Stimulated activated CD8-positive, alpha-beta memory T cell treated with anti-CD3 and anti-CD28 coated beads, Interleukin-7, amount 100 ng/mL, for 24 hours (primary cell): ENCODE results near the gene CFAP46.
"Not testable (repeated sequence)": the region's sequence is repeated elsewhere in the genome, so short reads cannot be mapped to it uniquely, and the experiment has no call there.

Experiments
- DNase-seq: peaks from one replicate; pipeline ENCODE4 v3.0.0-alpha.2; 2020; ENCODE audit warnings: low read depth

CFAP46 gene

GRCh38 chr10:132861116-132861691, 81.2 kb downstream of the CFAP46 start:
- DNase-seq, result no peak

DNA sequence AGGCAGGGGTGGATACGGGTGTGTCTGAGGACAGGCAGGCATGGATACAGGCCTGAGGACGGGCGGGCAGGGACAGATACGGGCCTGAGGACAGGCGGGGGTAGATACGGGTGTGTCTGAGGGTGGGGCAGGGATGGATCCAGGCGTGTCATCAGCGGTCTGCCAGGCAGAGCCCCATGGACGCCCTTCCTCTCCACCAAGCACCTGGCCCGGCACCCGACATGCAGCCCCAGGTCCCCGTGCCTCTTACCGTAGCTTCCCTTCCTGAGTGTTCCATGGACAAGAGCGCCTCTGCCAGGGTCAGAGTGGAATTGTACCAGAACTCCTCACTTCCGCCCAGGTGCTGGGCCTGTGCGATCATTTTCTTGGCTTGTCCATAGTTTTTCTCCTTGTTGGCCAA, 81.8 kb downstream of the CFAP46 start:
- no peak for DNase-seq

DNA sequence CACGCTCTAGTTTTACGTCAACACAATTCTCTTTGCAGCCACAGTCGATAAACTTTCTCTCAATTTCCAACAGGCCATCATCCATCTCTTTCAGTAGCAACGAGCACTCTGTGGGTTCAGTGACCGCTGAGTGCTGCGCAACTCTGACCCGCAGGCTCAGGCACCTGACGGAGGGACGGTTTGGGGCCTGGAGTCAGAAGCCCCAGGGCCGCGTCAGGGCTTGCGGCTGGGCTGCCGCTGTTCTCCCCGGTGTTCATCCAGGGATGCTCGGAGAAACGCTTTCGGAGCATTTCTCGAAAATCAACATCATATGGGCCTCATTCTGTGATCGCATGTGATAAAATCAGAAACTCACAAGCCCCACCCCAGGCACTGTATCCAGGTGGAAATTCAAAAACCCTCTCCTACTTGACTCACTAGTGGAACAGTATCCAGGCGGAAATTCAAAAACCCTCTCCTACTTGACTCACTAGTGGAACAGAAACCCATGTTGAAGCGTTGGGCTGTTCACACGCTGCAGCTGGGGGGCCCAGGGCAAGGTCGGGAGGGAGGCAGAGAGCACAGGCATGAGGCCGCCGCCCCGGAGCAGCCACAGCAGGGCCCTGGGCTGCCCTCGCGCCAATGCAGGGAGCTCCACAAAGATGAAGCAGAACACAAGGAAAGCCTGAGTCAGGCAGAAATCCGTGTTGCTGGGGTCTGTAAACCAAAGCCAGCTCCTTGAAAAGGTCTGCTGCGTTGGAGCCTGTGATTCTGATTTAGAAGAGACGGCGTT, 83.1 kb downstream of the CFAP46 start:
- DNase-seq, result no peak

DNA sequence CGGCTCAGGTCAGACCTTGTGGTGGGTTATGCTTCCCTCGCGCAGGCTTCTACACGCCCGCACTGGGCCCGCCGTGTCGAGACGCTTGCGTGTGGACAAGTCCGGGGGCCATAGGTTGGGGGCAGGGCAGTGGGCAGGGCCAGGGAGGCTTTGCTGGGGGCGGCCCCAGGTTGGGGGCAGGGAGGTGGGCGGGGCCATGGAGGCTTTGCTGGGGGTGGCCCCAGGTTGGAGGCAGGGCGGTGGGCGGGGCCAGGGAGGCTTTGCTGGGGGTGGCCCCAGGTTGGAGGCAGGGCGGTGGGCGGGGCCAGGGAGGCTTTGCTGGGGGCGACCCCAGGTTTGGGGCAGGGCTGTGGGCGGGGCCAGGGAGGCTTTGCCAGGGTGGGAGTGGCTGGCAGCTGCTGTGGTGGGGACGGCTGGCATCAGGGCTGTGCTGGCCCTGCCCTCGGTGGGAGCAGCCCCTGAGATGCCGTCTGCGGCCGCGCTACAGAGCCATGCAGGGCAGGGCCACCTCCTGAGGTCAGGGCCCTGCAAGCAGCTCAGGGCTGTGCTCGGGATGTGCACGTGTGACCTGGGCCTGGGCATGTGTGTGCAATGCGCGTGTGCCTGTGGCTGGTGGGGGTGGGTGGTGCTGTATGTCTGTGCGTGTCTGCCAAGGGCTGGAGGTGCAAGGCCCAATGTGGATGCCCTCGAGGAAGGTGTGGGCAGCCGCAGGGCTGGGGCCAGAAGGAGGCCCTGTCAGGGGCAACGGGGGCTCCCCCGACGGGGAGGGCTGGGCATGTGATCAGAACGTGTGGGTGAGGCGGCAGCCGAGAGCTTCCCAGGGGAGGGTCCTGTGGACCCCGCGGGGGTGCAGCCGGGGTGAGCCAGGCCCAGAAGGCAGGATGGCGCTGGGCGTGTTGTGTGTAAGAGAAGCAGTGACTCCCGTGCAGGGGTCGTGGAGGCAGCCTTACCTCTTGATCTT, 84.0 kb downstream of the CFAP46 start:
- no peak for DNase-seq

GRCh38 chr10:132856869-132857524, 85.4 kb downstream of the CFAP46 start:
- no peak for DNase-seq

DNA sequence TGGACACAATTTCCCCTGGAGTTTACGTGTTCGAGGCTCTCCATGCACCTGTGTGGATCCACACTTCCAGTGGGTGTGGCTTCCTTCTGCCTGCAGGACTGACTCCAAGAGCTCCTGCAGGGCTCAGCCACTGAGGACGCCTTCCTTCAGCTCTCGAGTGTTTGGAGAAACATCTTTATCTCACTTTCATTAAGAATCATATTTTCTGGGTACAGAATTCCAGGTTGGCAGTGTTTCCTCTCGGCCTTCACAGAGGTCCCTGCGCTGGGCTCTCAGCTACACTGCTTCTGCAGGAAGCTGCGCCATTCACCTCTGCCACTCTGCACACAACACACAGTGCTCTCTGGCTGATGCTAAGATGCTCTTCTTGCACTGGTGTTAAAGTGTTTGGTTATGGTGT, 86.5 kb downstream of the CFAP46 start:
- no peak for DNase-seq

DNA sequence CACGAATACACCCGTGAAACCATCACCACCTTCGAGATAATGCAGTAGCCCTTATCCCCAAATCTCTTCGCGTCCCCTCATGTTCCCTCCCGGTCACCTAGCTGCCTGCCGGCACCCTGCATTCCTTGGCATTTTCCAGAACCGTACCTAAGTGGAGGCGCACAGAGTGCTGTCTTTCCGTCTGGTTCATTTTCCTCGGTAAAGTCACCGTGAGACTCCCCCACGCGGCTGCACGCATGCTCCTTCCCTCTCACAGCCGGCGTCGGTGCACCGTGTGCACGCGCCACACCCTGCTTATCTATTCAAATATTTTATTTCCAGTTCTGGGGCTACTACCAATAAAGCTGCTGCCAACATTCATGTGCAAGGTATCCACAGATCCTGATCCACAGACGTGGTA, 90.9 kb downstream of the CFAP46 start:
- no peak for DNase-seq

GRCh38 chr10:132850896-132851295, 91.5 kb downstream of the CFAP46 start:
- DNase-seq, result no peak

GRCh38 chr10:132850246-132850645, 92.1 kb downstream of the CFAP46 start:
- DNase-seq, result no peak

- DNase-seq, result no peak
These were observed 92.8 kb downstream of the CFAP46 start for GRCh38 chr10:132849546-132850031.

- no peak for DNase-seq
These were observed 93.3 kb downstream of the CFAP46 start for GRCh38 chr10:132848951-132849545.

DNA sequence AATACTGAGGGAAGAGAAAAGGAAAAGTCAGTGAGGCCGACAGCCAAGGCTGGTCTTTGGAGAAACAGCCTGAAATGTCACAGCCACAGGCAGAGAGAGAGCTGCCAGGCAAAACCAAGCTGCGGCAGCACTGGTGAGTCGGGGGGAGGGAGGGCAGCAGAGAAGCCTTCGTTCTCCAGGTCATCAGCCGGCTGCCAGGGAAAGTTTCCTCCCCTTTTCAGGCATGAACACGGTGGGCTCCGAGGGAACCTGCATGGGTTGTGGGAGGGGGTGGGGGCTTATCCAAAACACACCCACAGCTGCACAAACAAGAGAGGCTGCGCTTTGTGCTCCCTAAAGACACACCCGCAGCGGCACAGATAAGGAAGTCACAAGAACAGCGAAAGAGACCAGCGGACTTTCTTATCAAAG, 94.1 kb downstream of the CFAP46 start:
- no peak for DNase-seq

- no peak for DNase-seq
These were observed 94.5 kb downstream of the CFAP46 start for GRCh38 chr10:132847856-132848255.

- DNase-seq, result no peak
These were observed 95.0 kb downstream of the CFAP46 start for GRCh38 chr10:132847416-132847777.

DNA sequence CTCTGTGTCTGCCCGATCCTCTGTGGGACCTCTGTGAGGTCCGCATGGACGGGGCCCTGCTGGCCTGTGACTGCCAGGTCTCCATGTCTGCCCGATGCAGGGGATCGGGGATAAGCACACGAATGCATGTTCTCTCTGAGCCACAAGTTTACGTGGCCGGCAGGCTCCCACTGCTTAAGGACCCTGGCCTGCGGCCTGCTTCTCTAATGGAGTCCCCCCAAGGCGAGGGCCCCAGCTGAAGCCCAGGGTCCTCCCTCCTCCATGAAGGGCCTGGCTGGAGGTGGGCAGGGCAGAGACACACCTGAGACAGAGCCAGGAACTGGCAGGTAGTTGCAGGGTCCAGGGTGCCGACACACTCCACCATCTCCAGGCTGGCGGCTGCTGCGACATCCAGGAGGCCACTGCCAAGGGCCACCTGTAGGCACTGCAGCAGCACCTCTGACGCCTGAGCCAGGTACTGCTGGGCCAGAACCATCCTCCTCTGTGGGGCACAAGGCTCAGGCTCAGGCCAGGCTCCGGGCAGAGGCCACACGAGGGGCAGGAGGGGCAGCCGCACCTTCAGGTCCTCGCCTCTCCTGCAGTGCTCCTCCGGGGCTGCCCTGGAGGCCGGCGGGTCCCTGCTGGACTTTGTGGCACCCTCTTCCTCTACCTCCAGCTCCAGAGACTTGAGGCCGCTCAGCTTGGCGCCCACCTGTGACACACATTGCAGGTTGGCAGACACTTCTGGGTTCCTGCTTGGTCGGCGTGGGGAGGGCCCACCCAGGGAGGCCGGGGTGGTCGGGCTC, 95.5 kb downstream of the CFAP46 start:
- no peak for DNase-seq

DNA sequence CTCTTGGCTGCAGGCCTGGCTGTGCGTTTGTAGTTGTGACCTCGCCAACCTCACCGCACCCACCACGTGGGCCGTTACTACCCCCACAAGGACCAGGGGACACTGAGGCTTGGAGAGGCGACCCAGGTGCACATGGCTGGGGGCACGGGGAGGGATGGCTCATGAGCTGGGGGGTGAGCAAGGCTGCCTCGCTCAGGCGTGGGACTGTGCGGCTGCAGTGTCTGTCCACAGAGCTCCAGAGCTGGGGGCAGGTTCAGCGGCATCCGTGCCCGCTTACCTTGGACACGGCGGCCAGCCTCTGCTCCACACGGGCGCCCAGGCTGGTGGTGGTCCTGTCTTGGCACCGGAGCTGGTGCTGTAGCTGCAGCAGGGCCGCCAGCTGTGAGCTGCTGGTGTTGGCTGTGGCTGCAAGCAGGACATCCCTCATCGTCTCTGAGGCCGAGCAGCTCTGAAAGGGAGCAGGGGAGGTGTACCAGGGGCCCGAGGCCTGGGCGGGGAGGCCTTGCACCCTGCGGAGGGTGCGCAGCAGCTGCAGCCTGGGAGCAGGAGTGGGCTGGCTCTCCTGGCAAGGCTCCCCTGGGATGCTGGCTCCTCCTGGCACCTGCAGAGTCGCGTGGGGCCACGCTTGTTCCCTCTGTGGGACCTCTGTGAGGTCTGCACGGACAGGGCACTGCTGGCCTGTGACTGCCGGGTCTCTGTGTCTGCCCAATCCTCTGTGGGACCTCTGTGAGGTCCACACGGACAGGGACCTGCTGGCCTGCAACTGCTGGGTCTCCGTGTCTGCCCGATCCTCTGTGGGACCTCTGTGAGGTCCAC, 96.4 kb downstream of the CFAP46 start:
- no peak for DNase-seq

GRCh38 chr10:132845041-132845551, 97.3 kb downstream of the CFAP46 start:
- no peak for DNase-seq

DNA sequence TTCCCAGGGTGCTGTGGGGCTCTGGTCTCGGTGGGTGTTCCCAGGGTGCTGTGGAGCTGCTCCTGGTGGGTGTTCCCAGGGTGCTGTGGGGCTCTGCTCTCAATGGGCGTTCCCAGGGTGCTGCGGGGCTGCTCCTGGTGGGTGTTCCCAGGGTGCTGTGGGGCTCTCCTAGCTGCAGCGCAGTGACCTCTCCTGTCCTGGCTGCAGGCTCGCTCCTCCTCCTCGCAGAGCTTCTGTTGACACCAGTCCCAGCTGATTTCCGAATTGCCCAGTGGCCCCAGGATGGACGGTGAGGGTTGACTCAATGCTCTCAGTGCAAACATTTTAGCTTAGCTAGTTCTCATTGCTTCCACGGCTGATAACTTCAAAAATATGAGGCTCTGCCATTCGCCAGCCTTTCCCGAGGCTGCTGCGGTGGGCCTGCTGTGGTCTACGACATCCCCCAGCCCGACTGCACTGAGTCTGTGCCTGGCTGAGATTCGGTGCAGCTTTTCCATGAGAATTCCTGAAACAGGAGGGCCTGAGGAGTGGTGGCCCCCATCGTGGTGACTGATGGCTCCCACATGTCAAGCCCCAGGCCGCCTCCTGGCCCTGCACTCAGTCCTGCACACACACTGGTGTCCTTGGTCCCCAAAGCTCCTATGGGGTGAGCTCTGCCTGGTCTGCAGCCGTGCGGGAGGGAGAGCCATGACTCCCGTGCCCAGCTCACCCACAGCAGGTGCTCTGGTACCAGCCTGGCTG, 98.1 kb downstream of the CFAP46 start:
- DNase-seq, result no peak

GRCh38 chr10:132843276-132843675, 99.1 kb downstream of the CFAP46 start:
- DNase-seq, result not testable (repeated sequence)
